GF-D8 (cell line): ENCODE results near the gene CCDC70.
A peak's percentile ranks its signal among the peaks of the same experiment; 100 is the strongest.

ENCODE experiments used
- DNase-seq: peaks from one replicate; lab custom pipeline; 2025; lab: John Stamatoyannopoulos, UW

CCDC70 gene

DNA sequence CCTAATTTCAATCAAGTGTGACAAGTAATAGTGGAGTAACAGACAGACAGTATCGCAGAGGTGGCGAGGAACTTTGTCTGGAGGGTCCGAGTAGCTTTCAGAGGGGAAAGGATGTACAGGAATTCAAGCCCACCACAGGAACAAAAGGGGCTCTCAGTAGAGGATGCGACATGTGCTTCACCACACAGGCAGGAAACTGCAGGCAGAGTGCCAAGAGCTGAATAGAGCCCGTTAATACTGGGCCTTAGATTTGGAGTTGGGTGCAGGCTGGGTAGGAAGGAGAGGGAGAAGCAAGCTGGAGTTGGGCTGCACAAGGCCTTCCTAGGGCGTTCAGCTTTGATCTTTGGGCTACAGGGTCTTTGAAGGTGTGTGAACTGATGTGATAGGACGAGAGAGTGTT lies 1.2 kb downstream of the CCDC70 start:
- no peak for DNase-seq

- no peak for DNase-seq
Observed at GRCh38 chr13:51865838-51866237, 4.1 kb downstream of the CCDC70 start.

GRCh38 chr13:51867062-51867461 lies 5.3 kb downstream of the CCDC70 start:
- no peak for DNase-seq

GRCh38 chr13:51869916-51870315 lies 8.1 kb downstream of the CCDC70 start:
- DNase-seq: no peak

GRCh38 chr13:51870616-51871015 lies 8.8 kb downstream of the CCDC70 start:
- DNase-seq: no peak

DNA sequence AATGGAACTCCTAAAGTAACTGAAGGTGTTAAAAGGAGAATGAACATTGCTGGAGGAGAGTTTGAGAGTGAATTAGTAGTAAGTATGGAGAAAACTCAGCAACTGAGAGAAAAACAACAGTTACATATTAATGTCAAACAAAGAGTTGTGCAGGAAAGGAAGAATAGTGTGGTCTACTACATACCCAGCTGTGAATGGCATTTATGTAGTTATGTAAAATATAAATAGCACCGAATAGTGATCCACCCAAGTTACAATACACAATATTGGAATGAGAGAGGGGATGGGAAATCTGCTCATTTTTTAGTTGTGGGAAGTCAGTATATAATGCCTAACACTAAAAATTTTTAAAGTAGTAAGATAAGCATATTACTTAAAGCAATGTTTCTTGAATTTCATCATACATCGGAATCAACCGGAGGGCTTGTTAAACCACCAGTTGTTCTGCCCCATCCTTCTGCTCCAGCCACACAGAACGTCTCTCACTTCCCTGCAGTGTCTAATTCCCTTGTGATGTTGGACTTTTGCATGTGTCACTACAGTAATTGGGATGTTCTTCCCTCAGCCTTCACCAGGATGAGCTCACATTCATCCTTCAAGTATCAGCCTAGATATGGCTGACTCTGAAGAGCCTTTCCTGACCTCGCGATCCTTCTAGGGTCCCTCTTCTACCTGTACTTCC lies 11.5 kb downstream of the CCDC70 start:
- DNase-seq: no peak

GRCh38 chr13:51873837-51874236 lies 12.1 kb downstream of the CCDC70 start:
- DNase-seq: no peak

DNA sequence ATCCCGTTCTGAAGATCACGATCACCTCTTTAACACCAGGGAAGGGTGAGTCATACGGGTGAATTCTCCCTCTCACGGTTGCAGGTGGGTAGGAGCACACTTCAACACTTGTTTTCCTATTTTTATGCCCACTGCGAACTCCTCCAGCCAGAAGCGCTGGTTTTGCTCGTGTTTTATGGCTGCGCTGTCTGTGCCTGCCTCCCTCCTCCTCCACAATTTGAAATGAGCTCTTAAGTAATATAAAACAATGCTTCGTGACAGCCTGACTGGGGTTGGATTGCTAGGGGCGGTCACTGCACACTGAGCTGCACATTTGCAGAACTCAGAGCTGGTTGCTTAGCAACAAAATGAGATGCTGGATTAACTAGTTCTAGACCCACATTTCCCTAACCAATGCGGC lies 12.9 kb downstream of the CCDC70 start:
- no peak for DNase-seq

DNA sequence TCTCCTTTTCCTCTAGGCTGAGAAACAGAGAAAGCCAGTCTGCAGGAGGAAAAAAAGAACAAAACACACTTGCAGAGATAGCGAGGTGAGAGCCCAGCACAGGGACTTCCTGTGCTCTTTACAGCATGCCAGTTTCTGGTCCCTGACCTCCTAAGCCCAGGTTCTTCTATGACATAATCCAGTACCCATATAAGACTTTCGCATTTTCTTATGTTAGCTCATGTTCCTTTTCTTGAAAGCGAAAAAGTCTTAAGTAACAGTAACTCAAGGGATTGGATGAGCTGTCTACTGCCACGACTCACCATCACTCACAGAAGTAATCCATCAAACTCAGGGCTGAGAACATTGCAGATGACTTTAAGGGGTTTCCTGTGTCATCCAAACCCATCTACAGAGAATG lies 17.4 kb downstream of the CCDC70 start:
- no peak for DNase-seq

GRCh38 chr13:51881296-51881695 lies 19.5 kb downstream of the CCDC70 start:
- DNase-seq: peak; percentile 14

DNA sequence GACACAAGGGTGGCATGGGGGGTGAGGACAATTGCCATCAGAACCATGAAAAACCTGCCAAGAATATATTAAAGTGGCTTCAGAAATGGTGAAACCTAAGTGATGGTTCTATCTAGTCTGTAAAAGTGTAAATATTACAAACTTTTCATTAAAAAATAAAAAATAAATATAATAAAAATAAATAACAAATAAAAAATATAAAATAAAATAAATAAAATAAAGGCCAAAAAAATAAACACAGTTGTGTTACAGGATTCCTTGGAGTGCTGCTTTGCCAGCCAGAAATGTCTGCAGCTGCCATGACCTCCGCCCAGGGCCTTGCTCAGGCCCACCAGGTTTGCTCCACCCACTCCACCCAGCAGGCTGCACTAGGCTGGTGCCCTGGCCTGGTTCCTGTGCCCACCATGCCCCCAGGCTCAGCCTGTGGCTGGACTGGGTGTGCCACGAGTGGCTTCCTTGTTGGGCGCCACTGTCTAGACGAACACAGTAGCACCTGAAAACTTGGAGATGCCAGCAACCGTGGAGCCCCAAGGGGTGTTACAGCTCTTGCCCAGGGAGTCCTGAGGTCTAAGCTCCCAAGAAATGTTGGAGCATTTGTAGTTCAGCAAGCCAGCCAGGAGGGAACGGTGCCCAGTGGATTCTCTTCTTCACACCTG lies 20.9 kb downstream of the CCDC70 start:
- DNase-seq: no peak

DNA sequence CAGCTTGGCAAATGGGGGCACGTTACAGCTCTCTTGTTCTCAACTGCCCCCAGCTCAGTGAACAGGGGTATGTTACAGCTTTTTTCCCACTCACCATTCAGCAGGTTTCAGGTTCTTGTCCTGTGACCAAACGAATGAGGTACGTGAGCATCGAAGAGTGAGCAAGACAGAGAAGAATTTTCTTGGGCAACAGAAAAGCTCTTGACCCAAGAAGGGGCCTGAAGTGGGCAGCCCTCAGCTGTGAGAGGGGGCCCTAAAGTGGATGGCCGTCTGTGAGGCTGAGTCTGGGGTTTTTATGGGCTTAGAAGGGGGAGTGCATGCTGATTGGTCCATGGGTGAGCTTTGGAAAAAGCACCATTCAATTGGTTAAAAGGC lies 21.4 kb downstream of the CCDC70 start:
- no peak for DNase-seq

GRCh38 chr13:51885651-51886050 lies 23.9 kb downstream of the CCDC70 start:
- DNase-seq: no peak

GRCh38 chr13:51887468-51887867 lies 25.7 kb downstream of the CCDC70 start:
- DNase-seq: no peak

- DNase-seq: no peak
Observed at GRCh38 chr13:51892657-51893056, 30.9 kb downstream of the CCDC70 start.

DNA sequence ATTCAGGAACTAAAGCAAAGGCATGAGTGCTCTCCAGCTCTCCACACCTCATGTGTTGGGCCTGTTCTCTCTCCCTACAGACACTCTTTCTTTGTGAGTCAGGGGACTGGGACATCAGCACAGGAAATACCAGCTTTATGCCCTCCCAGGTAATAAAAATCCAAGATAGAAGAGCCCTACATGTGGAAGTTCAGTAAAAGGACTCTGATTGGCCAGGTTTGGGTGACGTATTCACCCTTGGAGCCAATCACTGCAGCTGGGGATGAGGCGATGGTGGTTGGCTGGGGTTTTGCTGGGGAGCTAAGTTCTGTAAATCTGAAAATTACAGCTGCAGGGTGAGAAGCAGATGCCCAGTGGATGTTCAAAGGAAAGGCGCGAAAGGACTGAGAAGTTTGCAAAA lies 32.5 kb downstream of the CCDC70 start:
- no peak for DNase-seq

GRCh38 chr13:51895906-51896888 lies 34.4 kb downstream of the CCDC70 start:
- DNase-seq: no peak

DNA sequence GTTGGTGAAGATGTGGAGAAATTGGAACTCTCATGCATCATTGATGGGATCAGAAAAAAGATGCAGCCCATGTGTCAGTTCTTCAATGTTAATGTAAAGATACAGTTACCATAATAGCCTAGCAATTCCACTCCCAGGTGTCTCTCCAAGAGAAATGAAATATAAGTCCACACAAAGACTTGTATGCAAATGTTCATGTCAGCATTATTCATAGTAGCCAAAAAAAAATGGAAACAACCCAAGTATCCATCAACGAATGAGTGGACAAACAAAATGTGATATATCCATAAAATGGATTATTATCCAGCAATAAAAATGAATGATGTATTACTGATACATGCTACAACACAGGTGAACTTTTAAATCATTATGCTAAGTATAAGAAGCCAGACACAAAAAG lies 38.7 kb downstream of the CCDC70 start:
- no peak for DNase-seq

GRCh38 chr13:51902776-51903175 lies 41.0 kb downstream of the CCDC70 start:
- DNase-seq: peak; percentile 12

GRCh38 chr13:51905787-51906186 lies 44.0 kb downstream of the CCDC70 start:
- no peak for DNase-seq

- DNase-seq: no peak
Observed at GRCh38 chr13:51906581-51906980, 44.8 kb downstream of the CCDC70 start.

- peak; percentile 19 for DNase-seq
Observed at GRCh38 chr13:51907040-51907732, 45.4 kb downstream of the CCDC70 start.
